GM21381 (cell line): ENCODE data around the gene PARD3B.

Source experiments
- ATAC-seq: cut with Tn5 transposase; IDR thresholded peaks from one replicate; pipeline ENCODE4 v1.9.1; 2021; ENCODE audit warnings: mild to moderate bottlenecking, moderate library complexity; ENCODE audit not compliant: unreplicated experiment

The PARD3B gene

DNA sequence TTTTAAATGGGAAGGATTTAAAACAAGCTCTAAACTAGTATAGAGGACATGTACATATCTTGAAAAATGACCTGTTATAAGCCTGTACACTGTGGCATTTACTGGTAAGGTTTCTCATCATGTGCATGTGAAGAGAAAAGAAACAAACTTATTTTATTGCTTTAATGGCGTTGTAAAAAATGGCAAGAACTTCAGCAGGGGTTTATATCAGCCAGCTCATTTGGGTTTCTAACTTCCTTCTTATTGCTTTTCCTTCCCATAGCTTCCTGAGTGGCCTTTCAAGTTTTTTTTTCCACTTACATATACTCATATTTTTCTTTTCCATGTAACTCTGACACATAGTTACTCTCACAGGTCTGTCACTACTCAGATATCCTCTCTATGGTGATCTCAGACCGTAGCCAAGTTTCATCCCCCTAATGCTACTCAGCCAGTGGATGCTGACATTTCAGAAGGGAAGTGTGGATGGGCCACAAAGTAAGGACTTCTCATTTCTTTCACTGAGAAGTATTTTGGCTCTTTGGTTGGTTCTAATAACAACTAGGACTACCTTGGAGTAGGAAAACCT, 198.2 kb downstream of the PARD3B start:
- ATAC-seq, result no peak

- ATAC-seq, result no peak
These were observed 199.2 kb downstream of the PARD3B start for GRCh38 chr2:204744506-204744905.

- no peak for ATAC-seq
These were observed 203.0 kb downstream of the PARD3B start for GRCh38 chr2:204748286-204748685.

- ATAC-seq, result no peak
These were observed 204.0 kb downstream of the PARD3B start for GRCh38 chr2:204749319-204749718.

GRCh38 chr2:204750389-204750788, 205.1 kb downstream of the PARD3B start:
- ATAC-seq, result no peak

- ATAC-seq, result no peak
These were observed 206.2 kb downstream of the PARD3B start for GRCh38 chr2:204751472-204751871.

- ATAC-seq, result no peak
These were observed 208.6 kb downstream of the PARD3B start for GRCh38 chr2:204753841-204754240.

- ATAC-seq, result no peak
These were observed 209.6 kb downstream of the PARD3B start for GRCh38 chr2:204754898-204755297.

- ATAC-seq, result no peak
These were observed 218.9 kb downstream of the PARD3B start for GRCh38 chr2:204763974-204764703.

DNA sequence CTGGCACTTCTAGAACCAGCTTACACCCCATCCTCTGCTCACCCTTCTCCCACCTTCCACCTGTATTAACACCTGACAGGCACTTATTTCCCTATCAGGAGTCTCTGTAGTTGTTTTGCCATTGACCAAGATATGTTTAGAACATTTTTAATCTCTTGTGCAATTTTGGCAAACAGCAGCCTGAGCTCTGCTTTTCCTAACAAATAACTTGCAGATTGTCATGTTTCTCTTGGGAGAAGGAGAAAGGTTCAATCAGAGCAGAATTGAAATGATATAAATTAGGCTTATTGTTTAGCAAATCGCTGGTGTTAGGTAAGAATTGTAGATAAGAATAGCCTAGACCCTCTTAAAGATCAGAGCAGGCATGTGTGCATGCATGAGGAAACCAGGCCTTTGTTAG, 225.5 kb downstream of the PARD3B start:
- no peak for ATAC-seq

GRCh38 chr2:204771721-204772120, 226.4 kb downstream of the PARD3B start:
- no peak for ATAC-seq

- ATAC-seq, result no peak
These were observed 227.3 kb downstream of the PARD3B start for GRCh38 chr2:204772546-204772945.

DNA sequence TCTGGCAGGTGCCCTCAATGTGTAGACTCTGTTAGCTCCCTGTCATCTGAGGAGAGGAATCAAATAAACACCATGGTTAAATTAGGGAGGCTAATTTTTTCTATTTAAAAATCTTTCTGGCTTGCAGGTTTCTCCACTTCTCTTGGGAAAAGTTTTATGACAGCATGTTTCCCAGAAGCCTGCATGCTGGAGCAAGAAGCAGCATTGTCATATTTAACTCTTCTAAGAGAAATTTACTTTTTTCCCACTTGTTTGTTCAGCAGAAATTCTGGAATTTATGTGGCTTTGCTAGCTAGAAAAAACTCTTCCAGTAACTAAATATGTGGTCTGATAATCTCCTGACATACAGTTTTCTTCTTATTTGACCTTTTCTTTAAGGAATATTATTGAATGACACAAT, 230.5 kb downstream of the PARD3B start:
- ATAC-seq, result no peak

- ATAC-seq, result no peak
These were observed 231.7 kb downstream of the PARD3B start for GRCh38 chr2:204776781-204777559.

- ATAC-seq, result no peak
These were observed 234.5 kb downstream of the PARD3B start for GRCh38 chr2:204779771-204780170.

DNA sequence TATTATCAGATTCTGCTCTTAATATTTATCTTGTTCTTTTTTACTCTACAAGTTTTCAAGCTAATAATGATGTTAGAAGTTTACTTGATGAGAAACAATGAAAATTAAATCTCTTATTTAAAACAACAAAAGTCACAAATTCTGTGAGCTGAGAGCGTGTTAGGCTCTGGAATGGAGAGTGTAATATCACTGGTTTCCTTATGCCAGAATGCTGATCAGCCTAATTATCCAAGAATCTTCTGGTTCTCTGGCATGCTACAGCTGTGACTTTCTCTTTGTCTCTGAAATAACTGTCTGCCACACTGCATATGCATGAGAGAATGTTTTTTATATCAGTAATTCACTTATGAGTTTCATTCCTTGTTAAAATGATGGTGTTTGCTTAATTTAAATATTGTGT, 236.7 kb downstream of the PARD3B start:
- no peak for ATAC-seq

DNA sequence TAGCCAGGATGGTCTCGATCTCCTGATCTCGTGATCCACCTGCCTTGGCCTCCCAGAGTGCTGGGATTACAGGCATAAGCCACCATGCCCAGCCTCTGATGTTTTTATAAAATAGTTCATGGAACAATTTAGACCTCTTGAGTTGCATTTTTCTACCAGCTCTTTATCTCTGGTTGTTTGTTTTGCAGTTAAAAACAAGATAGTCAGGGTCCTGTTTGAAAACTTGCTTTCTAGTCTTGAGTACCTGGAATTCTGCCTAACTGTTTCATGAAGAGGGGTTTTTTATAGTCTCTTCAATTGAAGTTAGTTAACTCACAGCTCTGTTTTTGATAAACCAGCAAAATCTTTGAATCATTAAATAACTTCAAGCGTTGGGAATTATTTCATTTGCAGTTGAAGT, 244.8 kb downstream of the PARD3B start:
- no peak for ATAC-seq

DNA sequence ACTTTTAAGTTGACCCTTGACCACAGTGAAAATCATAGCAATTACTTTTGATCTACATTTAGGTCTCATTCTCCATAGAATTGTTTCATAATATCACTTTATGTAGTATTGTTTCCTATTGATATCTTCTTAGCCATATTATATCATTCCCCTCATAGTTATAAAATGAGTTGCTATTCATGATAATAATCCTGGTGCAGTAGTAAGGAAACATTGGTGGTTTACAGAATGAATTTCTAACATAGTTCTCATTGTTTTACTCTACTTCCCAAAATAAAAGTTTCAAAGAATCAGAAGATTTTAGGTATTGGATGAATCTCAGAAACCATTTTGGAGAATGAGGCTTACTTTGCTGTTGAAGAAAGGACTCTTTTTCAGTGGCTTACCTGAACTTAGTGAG, 246.0 kb downstream of the PARD3B start:
- no peak for ATAC-seq

DNA sequence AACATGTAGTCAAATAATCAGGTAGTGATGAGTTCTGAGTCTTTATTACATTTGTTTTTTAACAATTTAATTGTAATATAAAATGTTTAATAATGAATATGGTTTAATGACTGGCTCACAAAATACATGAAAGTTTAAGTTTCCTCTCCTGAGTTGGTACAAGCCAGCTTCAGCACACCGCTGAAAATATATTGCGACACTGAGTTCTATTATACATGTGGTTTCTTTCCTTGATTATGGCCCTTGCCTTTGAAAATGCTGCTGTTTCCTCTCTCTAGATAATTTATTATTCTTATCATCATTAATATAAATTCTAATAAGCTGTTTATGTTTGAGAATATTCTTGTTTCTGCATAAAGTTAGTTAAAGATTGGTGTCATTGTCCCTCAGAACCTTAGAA, 249.3 kb downstream of the PARD3B start:
- no peak for ATAC-seq

- no peak for ATAC-seq
These were observed 249.9 kb downstream of the PARD3B start for GRCh38 chr2:204795156-204795555.

- peak; percentile 81 for ATAC-seq
These were observed 251.3 kb downstream of the PARD3B start for GRCh38 chr2:204796581-204796980.

GRCh38 chr2:204799791-204800190, 254.5 kb downstream of the PARD3B start:
- no peak for ATAC-seq
